Activated CD8-positive, alpha-beta memory T cell treated with anti-CD3 and anti-CD28 coated beads, Interleukin-2, amount 50 U/mL, for 24 hours (primary cell): ENCODE measurements around the gene TMEM231.
"Not testable (repeated sequence)": the region's sequence is repeated elsewhere in the genome, so short reads cannot be mapped to it uniquely, and the experiment has no call there.

Experiments used
- DNase-seq: peaks from one replicate; pipeline ENCODE4 v3.0.0-alpha.2; 2020; ENCODE audit errors: extremely low read depth

TMEM231 gene

DNA sequence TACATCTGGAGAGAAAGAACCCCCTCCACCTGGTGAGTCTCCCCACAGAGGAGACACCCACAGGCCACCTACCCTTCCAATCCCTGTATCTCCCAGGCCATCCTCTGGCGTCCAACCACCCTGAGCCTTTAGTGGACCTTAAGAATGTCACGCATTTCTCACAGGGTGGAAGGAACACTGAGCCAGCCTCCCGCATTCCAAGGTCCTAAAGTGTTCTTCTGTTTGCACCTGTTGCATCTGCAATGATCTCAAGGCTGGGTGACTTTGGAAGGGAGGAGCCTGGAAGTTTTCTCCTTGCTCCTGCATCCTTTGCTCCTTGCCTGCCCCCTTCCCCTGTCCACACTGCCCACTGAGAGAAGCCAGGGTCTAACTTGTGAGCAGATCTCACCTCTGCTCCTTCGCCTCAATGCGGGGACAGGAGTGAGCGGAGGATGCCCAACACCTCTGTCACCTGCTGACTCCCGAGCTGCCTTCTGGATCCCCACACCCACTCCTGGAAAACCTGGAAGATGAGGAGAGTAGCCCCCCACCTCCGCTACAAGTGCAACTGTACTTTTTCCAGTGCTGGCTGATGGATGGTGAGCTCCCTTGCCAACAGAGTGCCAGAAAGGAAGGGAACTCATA is 23.8 kb downstream of the TMEM231 start:
- no peak for DNase-seq

- no peak for DNase-seq
These were observed 26.1 kb downstream of the TMEM231 start for GRCh38 chr16:75529959-75530358.

- DNase-seq = no peak
These were observed 26.8 kb downstream of the TMEM231 start for GRCh38 chr16:75529056-75529905.

DNA sequence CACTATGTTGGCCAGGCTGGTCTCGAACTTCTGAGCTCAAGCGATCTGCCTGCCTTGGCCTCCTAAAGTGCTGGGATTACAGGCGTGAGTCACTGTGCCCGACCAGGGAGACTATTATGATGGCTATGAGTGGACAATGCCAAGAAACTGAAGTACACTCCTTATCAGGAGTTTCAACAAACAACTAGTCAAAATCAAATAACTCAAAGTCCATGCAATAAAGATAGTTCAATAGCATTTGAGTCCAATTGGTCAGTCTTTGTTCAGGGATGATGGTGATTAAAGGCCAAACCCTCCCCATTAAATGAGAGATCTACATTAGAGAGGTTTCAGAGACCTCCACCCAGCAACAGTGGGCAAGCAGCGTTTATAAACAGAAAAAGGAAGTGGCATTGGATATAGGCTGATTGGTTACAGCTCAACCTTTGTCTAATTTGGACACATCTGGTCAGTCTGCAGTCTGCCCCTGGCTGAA is 28.2 kb downstream of the TMEM231 start:
- no peak for DNase-seq

- DNase-seq = no peak
These were observed 29.8 kb downstream of the TMEM231 start for GRCh38 chr16:75526032-75526790.

GRCh38 chr16:75519175-75519574 is 36.9 kb downstream of the TMEM231 start:
- no peak for DNase-seq

DNA sequence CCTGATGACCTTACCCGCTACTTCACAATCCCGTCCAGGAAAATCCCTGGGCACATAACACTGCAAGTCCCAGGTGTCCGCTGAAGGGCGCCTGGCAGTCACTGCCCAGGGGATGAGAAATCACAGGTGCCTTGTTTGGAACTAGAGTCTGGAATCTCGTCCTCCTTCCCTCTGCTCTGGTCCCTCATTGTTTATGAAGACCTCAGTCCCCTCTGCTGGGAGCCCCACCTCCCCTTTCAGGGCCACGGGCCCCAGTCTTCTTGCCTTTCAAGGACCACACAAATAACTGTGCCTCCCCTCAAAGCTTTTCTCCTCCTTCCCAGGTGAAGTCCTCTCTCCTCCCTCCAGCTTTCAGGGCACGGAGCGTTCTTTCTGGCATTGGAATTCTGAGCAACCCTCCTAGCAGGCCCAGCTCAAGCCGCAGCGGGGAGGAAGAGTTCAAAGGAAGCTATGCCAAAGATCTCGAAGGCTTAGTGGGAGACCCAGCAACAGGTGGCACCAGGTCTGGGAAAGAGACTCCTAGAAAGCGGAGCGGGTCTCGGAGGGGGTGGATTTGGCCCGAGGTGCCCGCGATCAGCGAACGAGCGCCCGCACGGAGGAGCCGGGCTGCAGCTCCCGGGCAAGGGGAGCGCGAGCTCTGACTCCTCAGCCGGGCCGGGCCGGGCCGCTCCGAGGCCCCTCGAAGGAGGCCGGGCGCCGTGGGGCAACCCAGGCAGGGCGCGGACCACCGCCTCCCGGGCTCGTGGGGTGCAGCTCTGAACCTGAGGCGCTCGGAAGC is 39.7 kb downstream of the TMEM231 start:
- not testable (repeated sequence) for DNase-seq

- DNase-seq = no peak
These were observed 41.8 kb downstream of the TMEM231 start for GRCh38 chr16:75514296-75514695.

GRCh38 chr16:75506574-75506973 is 49.5 kb downstream of the TMEM231 start:
- DNase-seq = no peak

DNA sequence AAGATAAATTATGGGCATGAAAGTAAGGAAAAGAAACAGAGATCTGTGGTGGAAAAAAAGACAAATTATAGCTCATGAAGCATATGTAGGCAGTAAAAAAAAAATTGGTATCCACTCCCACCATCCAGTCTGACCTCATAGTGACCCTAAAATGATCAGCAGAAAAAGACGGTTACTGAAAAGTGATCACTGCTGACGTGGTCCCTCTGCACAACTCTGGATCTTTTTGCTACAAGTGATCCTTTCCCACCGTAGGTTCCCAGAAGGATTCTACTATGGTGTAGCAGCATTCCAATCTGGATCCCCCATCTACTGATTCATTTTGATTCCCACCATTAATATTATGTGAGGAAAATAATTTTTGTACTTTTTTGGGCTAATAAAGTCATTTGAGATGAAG is 49.9 kb downstream of the TMEM231 start:
- no peak for DNase-seq

DNA sequence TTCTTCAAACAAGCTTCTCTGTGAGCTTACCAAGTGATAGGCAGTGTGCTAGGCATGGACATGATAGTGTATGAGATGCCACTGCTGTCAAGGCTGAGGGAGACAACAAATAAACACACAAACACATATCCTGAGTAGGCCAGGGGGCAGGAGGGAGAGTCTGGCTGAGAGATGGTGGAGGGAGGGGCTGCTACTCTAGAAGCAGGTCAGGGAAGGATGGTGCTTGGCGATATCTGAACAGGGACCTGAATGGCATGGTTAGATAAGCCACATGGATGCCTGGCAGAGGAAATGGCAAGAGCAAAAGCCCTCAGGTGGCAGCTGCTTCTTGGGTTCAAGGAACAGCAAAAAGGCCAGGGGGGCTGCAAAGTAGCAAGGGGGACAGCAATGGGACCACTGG is 52.3 kb downstream of the TMEM231 start:
- no peak for DNase-seq

- DNase-seq = no peak
These were observed 53.0 kb downstream of the TMEM231 start for GRCh38 chr16:75502916-75503605.

DNA sequence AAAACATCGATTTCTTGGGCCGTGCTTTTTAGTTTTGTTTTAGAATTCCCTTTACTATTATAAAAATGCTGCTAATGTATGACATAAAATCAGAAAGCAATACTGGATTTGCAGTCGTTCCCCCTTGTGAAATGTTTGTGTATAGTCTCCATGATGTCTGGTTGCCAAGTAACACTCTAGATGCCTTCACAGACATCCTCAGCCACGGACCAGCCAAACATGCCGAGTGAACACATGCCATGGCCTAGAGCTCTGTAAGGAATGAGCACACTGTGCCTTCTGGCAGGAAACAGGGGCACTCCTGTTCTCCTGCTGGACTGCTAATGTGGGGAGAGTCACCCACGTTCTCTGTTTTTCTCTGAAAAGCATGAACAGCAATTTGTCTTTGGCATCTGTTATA is 54.2 kb downstream of the TMEM231 start:
- not testable (repeated sequence) for DNase-seq

DNA sequence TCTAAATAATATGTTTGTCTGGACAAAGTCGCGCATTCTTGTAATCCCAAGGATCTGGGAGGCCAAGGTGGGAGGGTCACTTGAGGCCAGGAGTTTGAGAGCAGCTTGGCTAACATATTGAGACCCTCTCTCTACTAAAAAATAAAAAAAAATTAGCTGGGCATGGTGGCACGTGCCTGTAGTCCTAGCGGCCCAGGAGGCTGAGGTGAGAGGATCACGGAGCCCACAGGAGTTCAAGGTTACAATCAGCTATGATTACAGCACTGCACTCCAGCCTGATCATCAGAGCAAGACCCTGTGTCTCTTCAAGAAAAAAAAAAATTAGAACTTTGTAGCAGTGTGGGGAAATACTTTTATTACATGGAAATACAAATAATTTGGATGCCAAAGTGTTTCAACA is 54.7 kb downstream of the TMEM231 start:
- DNase-seq = no peak

DNA sequence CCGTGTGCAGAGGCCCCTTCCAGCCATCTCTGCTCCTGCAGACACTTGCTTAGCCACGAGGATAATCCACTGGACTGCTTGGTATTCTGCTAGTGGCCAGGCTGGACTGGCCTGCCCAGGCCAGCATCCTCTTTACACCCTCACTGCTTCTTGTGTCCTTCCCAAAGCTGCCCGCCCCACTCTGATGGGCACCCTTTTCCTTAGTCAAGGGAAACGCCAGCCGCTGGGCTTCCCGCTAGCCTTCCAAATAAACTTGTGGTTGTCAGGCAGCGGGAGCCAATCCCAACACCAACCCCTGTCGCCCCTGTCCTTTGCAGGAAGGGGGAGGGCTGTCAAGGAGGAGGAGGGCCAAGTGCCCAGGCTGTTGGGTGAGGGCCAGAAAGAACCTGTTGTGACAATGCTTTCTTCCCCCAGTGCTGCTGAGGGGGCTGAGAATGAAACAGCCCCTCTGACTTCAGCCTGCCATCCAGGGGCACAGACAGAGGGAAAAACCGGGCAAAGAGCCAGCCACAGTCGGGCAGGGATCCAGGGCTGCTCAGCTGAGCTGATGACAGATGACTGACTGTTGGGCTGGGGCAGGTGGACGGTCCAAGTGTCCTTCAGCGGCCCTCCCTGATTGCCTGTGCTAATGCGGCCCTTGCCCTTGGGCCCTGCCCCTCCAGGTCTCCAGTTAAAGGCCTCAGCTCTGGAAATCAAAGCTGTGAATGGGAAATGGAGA is 57.3 kb downstream of the TMEM231 start:
- not testable (repeated sequence) for DNase-seq

DNA sequence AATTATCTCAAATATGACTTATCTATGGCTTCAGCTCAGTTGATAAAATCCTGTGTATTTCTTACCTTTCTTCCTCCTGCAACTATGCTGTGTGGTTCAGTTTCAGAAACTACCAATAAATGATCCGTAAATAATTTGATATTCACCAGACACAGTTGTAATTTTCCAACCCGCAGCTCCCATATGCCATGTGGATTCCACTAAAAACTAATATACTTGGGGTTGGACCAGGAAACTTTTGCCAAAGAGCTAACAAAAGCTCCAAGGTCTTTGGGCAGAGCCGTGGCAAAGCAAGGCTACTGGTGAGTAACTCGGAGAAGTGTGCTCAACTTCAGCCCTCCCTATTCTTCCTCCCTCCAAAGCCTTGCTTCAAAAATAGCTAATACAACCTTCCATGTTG is 58.5 kb downstream of the TMEM231 start:
- no peak for DNase-seq

DNA sequence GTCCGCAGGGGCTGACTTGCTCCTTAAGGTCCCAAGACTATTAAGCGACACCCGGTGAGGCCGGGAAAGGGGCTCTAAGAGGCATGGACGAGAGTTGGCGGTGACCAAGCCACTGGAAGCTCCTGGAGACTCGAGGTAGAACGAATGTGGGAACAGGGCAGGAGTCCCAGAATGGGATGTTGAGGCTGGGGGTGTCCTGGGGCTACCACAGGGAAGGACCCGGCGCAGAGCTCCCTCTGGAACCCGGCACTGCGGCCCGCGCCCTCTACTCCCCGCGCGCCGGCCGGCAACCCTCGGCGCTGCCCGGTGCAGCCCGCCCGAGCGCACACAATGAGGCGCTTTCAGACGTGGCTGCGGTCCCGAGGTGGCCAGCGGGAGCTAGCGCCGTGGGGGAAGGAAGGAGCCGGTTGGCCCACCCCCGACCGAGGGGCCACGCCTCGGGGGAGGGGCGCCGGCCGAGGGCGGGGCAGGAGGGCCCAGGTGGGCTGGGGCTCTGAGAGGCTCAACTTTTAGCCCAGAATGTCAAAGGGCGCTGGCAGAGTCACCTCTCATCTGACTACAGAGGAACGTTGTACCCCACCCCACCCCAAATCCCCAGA is 60.9 kb downstream of the TMEM231 start, which contains the start of gene CHST6:
Gene CHST6, minus strand, starts transcription at position 366 of the 599 bp plus-strand sequence. CDS start 15,613 bp downstream, outside the sequence.
- no peak for DNase-seq

- no peak for DNase-seq
These were observed 61.4 kb downstream of the TMEM231 start for GRCh38 chr16:75494661-75495075.

DNA sequence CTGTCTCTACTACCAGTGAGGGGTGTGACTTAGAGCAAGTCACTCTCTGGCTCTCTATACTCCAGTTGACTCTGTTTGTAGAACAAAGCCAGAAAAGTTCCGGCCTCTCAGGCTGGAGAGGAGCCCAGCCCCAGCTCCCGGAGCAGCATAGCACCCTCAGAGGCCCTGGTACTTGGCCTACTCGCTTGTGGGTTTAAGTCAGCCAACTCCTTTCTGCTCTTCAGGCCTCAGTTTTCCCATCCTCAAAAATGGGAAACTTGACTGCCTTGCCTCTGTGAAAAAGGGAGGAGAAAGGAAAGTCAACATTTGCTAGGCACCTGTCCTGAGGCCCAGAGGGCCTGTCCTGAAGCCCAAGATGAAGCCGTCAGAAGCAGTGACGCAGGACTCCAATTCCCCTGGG is 61.9 kb downstream of the TMEM231 start:
- no peak for DNase-seq

DNA sequence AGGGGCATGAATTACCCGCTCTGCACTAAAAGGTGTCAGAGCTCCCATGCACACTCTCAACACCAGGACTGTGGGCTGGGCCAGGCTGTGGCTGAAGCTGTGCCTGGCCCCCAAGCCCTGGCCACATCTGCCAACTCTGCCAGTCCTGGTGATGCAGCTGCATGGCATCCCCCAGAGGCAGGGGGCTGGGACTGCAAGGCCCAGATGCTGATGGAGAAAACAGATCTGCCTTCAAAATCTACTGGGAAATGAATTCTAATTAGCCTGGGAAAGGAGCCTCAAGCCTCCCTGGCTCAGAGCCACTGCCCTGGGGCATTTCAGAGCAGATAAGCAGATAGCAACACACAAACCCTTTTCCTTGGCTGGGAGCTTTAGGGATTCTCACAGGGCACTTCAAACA is 64.2 kb downstream of the TMEM231 start:
- DNase-seq = no peak
